Activated CD8-positive, alpha-beta T cell treated with anti-CD3 and anti-CD28 coated beads for 36 hours (primary cell): Measurements from ENCODE around the gene CFAP69. TPM values are rescaled to one million over a fixed set of nuclear protein-coding genes. Genes with fewer than 3 reads are reported as not detected.

ENCODE experiments used
- ATAC-seq: fragments of 200-7000 bp; cut with Tn5 transposase; one replicate; pipeline ENCODE4 v1.10.0; 2021; ENCODE audit warnings: mild to moderate bottlenecking, moderate library complexity
- CTCF ChIA-PET: fragments of 350-600 bp; sonication (Branson Sonifier 250); formaldehyde crosslinking; loops from one replicate; lab custom pipeline; 2021; ENCODE audit warnings: antibody characterized with exemption; lab: Charles Lee
- POLR2A ChIA-PET: fragments of 350-600 bp; sonication (Branson Sonifier 250); formaldehyde crosslinking; loops from one replicate; lab custom pipeline; 2021; ENCODE audit warnings: antibody characterized with exemption; lab: Charles Lee
- DNase-seq: peaks from one replicate; pipeline ENCODE4 v3.0.0-alpha.2; 2020
- H3K27ac Mint-ChIP-seq: one replicate; pipeline ENCODE4 v1.8.0; 2021; ENCODE audit warnings: mild to moderate bottlenecking, mixed read lengths
- H3K27me3 Mint-ChIP-seq: one replicate; pipeline ENCODE4 v1.8.0; 2021; ENCODE audit warnings: mixed read lengths
- H3K36me3 Mint-ChIP-seq: one replicate; pipeline ENCODE4 v1.8.0; 2021; ENCODE audit warnings: low read depth, mixed read lengths
- H3K4me1 Mint-ChIP-seq: one replicate; pipeline ENCODE4 v1.8.0; 2021; ENCODE audit warnings: low read depth, mixed read lengths
- H3K4me3 Mint-ChIP-seq: one replicate; pipeline ENCODE4 v1.8.0; 2021; ENCODE audit warnings: mild to moderate bottlenecking, moderate library complexity, mixed read lengths
- H3K9me3 Mint-ChIP-seq: one replicate; pipeline ENCODE4 v1.8.0; 2021; ENCODE audit warnings: mixed read lengths
- CTCF ChIP-seq: fragments of 200-600 bp; IDR thresholded peaks from one replicate; pipeline ENCODE4 v1.8.0; 2022; ENCODE audit warnings: antibody characterized with exemption, mild to moderate bottlenecking
- intact Hi-C: fragments of 100-400 bp; cut with micrococcal nuclease; formaldehyde crosslinking; loops from one replicate; pipeline ENCODE4 v1.10.0; 2022
- total RNA-seq, 2 experiments: library from RNA; stranded (reverse); gene quantifications; one replicate each; pipeline ENCODE4 v1.2.3, GENCODE V29; 2021

CFAP69 gene
- total RNA-seq, 2 experiments from 2014 or later: 0.07 to 0.69 TPM

GRCh38 chr7:90238583-90238982 lies 6.4 kb upstream of the CFAP69 start:
- Mint-ChIP-seq H3K27me3 (peaks cover 20% of the 10 kb centered on the region), H3K4me1 (no peaks in the 10 kb centered on the region), H3K9me3 (no peaks in the 10 kb centered on the region), H3K27ac (no peak overlapping the region), H3K4me3 (no peak overlapping the region), H3K36me3 (no peaks in the 10 kb centered on the region)
- POLR2A ChIA-PET: no interaction called here
- DNase-seq (no peak), ATAC-seq (no peak)
- CTCF ChIA-PET: no interaction called here
- intact Hi-C loops: no loop called here
- TF ChIP-seq CTCF: no peak

- no peak for TF ChIP-seq CTCF
- no peak overlapping the region for H3K27ac Mint-ChIP-seq
- H3K4me3 Mint-ChIP-seq: no peak overlapping the region
- DNase-seq (no peak), ATAC-seq (no peak)
- ChIA-PET POLR2A (no interaction called here), CTCF (interaction anchor here (1.1 kb wide), 1 partner anchor 66 kb away, joined by 3 read pairs; no protein-coding TSS in a partner anchor)
- no peaks in the 10 kb centered on the region for H3K9me3 Mint-ChIP-seq
- intact Hi-C loops: no loop called here
- H3K27me3 Mint-ChIP-seq: peaks cover 23% of the 10 kb centered on the region
- no peaks in the 10 kb centered on the region for H3K4me1 Mint-ChIP-seq
- no peaks in the 10 kb centered on the region for H3K36me3 Mint-ChIP-seq
Measured at GRCh38 chr7:90239050-90239449, 5.9 kb upstream of the CFAP69 start.

- no peak for TF ChIP-seq CTCF
- POLR2A ChIA-PET: no interaction called here
- no peak overlapping the region for H3K4me3 Mint-ChIP-seq
- no peaks in the 10 kb centered on the region for H3K36me3 Mint-ChIP-seq
- no peaks in the 10 kb centered on the region for H3K9me3 Mint-ChIP-seq
- H3K4me1 Mint-ChIP-seq: peaks cover 1% of the 10 kb centered on the region
- DNase-seq: no peak
- CTCF ChIA-PET: interaction anchor here (1.1 kb wide), 1 partner anchor 67 kb away, joined by 3 read pairs; no protein-coding TSS in a partner anchor
- peaks cover 29% of the 10 kb centered on the region for H3K27me3 Mint-ChIP-seq
- H3K27ac Mint-ChIP-seq: no peak overlapping the region
- no peak for ATAC-seq
- intact Hi-C loops: loop anchor here (10.0 kb wide), 1 partner anchor 185 kb away; no protein-coding TSS in a partner anchor
Measured at GRCh38 chr7:90239625-90240228, 5.2 kb upstream of the CFAP69 start.

GRCh38 chr7:90242369-90243168 lies 2.4 kb upstream of the CFAP69 start:
- CTCF ChIA-PET: no interaction called here
- Mint-ChIP-seq H3K27ac (no peak overlapping the region), H3K4me3 (no peak overlapping the region), H3K9me3 (no peaks in the 10 kb centered on the region), H3K36me3 (no peaks in the 10 kb centered on the region), H3K4me1 (peaks cover 11% of the 10 kb centered on the region), H3K27me3 (peaks cover 38% of the 10 kb centered on the region)
- intact Hi-C loops: loop anchor here (10.0 kb wide), 1 partner anchor 182 kb away; no protein-coding TSS in a partner anchor
- no peak for TF ChIP-seq CTCF
- DNase-seq: no peak
- POLR2A ChIA-PET: no interaction called here
- no peak for ATAC-seq

GRCh38 chr7:90243556-90243955 lies 1.4 kb upstream of the CFAP69 start:
- CTCF ChIA-PET: interaction anchor here (1.3 kb wide), 1 partner anchor 90 kb away, joined by 5 read pairs; the partner anchor contains the start of gene STEAP1
- ATAC-seq: no peak
- H3K27ac Mint-ChIP-seq: no peak overlapping the region
- no peak for TF ChIP-seq CTCF
- peaks cover 11% of the 10 kb centered on the region for H3K4me1 Mint-ChIP-seq
- no peaks in the 10 kb centered on the region for H3K36me3 Mint-ChIP-seq
- POLR2A ChIA-PET: interaction anchor here (1.2 to 1.4 kb wide), 2 partner anchors 9 to 65 kb away, joined by 3 to 4 read pairs; no protein-coding TSS in a partner anchor
- H3K27me3 Mint-ChIP-seq: peaks cover 36% of the 10 kb centered on the region
- intact Hi-C loops: loop anchor here (10.0 kb wide), 1 partner anchor 181 kb away; no protein-coding TSS in a partner anchor
- DNase-seq: no peak
- no peak overlapping the region for H3K4me3 Mint-ChIP-seq
- no peaks in the 10 kb centered on the region for H3K9me3 Mint-ChIP-seq
